Epidermal melanocyte (primary cell): ENCODE measurements around the gene GRK5.

Experiments
- DNase-seq: peaks from one replicate; pipeline ENCODE4 v3.0.0; 2011; ENCODE audit warnings: low spot score; ENCODE audit not compliant: insufficient read length

The GRK5 gene

GRCh38 chr10:119398996-119399395 is 191.6 kb downstream of the GRK5 start:
- no peak for DNase-seq

- no peak for DNase-seq
Measured at GRCh38 chr10:119399466-119399865, 192.1 kb downstream of the GRK5 start.

GRCh38 chr10:119401671-119402395 is 194.5 kb downstream of the GRK5 start:
- DNase-seq, result peak; percentile 83

- DNase-seq, result no peak
Measured at GRCh38 chr10:119403921-119404320, 196.6 kb downstream of the GRK5 start.

- no peak for DNase-seq
Measured at GRCh38 chr10:119404719-119405519, 197.5 kb downstream of the GRK5 start.

GRCh38 chr10:119405520-119405807 is 198.1 kb downstream of the GRK5 start:
- DNase-seq, result no peak

- DNase-seq, result no peak
Measured at GRCh38 chr10:119406137-119406536, 198.8 kb downstream of the GRK5 start.

- no peak for DNase-seq
Measured at GRCh38 chr10:119406601-119407253, 199.4 kb downstream of the GRK5 start.

- DNase-seq, result no peak
Measured at GRCh38 chr10:119407254-119407777, 199.9 kb downstream of the GRK5 start.

GRCh38 chr10:119408072-119408471 is 200.7 kb downstream of the GRK5 start:
- DNase-seq, result no peak

GRCh38 chr10:119408969-119409371 is 201.6 kb downstream of the GRK5 start:
- no peak for DNase-seq

- no peak for DNase-seq
Measured at GRCh38 chr10:119409385-119409784, 202.0 kb downstream of the GRK5 start.

- DNase-seq, result no peak
Measured at GRCh38 chr10:119409906-119410305, 202.5 kb downstream of the GRK5 start.

- no peak for DNase-seq
Measured at GRCh38 chr10:119410361-119411116, 203.2 kb downstream of the GRK5 start.

- DNase-seq, result peak; percentile 60
Measured at GRCh38 chr10:119412244-119413092, 205.1 kb downstream of the GRK5 start.

GRCh38 chr10:119413093-119413453 is 205.7 kb downstream of the GRK5 start:
- peak; percentile 44 for DNase-seq

- no peak for DNase-seq
Measured at GRCh38 chr10:119413471-119414080, 206.2 kb downstream of the GRK5 start.

- no peak for DNase-seq
Measured at GRCh38 chr10:119414081-119414611, 206.8 kb downstream of the GRK5 start.

- DNase-seq, result no peak
Measured at GRCh38 chr10:119415121-119415520, 207.8 kb downstream of the GRK5 start.
